HS-27A (cell line): ENCODE data around the gene HDDC2.

Experiments used
- DNase-seq: peaks from one replicate; pipeline ENCODE4 v3.0.0-alpha.2; 2012; ENCODE audit warnings: low read depth, missing footprints

The HDDC2 gene, protein sequence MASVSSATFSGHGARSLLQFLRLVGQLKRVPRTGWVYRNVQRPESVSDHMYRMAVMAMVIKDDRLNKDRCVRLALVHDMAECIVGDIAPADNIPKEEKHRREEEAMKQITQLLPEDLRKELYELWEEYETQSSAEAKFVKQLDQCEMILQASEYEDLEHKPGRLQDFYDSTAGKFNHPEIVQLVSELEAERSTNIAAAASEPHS

DNA sequence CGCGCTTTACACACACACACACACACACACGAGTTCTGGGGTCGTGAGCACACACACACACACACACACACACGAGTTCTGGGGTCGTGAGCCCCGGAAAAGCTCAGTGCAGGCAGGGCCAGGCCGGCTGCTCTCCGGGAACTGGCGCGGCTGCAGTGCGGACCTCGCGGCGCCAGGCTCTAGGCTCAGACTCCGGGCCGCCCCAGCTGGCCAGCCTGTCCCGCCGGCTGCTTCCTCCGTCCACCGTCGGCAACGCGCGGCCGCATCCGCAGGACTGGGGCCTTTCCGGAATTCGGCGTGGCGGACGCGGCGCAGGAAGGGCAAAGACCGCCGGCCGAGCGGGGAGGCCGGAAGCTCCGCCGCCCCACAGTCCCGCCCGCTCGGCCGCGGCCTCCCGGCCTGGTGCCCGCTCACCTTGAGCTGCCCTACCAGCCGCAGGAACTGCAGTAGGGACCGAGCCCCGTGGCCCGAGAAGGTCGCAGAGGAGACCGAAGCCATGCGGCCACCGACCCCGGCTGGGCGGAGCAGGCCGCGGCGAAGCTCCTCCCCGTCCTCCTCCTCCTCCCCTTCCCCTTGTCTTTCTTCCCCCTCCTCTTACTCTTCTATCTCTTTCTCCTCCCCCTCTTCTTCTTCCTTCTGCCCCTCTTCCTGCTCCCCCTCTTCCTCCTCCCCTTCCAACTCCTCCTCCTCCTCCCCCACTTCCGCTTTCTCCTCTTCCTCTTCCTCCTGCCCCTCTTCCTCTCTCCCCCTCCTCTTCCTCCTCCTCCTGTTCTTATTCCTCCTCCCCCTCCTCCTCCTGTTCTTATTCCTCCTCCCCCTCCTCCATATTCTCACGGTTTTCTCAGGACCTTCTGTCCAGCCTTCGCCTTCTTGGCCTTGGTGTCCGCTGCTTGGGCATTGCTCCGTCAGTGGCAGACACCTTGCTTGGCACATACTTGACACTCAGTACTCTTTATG lies at the start of gene HDDC2:
HDDC2 (minus strand) TSS at position 533 of the 957 bp plus-strand sequence; CDS start at position 498, 35 bp downstream.
- DNase-seq, result no peak

DNA sequence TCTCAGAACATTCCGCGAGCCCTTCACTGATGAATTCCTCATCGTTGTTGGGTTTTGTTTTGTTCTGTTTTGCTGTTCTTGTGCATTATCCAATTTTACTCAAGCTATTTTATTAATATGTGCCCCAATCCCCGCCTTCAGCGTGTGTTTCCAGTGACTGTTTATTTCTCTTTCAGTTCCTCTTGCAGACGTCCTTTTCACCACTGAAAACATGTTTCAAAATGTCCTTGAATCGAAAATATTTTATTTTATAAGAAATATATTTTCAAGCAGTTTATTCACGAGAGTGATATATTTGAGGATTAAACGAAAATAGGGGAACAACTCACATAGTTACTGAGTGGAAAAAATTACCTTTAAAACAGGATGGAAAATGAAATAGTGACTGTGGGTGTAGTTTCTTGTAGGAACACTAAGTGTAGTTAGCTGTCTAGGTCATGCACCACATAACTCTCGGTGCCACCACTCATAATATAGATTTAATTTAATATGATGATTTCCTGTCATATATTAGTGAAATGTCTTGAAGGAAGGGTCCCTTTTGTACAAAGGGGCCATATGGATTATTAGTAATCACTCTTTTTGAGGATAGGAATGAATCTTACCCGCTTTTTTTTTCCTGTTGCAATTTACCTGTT lies 45.3 kb upstream of the HDDC2 start:
- DNase-seq, result no peak

DNA sequence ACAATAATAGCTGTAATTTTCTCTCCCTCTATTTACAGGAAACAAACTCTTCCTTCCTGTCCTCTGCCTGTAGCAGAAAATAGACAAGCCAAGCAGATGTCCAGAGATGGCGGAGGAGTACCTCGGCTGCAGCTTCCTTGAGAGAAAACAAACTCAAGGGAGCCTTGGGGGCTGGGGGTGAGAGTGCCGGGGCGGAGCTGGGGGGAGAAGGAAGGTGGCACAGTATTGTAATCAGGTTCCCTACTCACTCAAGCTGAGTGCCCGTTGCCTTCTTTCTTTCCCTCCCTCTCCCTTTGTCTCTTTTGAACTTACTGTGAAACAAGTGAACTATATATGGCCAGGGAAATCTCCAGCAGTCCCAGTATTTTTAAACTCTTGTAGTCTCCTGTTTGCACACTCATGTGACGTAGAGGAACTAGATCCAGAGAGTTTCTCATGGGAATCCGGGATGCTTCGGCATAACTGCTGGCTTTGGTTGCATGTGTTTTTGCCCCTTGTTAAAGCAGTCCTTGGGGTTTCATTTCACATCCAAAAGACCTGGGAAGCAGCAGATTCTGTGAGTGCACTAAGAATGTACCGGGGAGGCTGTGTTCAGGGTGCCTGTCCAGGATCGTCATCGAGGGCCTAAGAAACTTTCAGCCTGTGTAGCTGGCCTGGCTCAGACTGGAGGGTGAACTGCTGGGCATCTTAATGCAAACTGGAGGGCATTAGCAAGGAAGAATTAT lies 44.6 kb upstream of the HDDC2 start:
- no peak for DNase-seq

DNA sequence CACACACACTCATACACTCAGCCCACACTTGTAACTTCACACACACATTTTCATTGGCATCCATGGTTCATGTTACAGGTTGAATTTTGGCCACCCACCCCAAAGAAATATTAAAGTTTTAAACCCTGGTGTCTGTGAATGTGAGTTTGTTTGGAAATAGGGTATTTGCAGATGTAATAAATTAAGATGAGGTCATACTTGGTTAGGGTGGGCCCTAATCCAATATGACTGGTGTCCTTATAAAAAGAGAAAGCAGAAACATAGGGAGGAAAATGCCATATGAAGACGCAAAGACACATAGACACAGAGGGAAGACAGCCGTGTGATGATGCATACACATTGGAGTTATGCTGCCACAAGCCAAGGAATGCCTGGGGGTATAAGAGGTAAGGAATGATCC lies 39.7 kb upstream of the HDDC2 start:
- DNase-seq, result no peak

DNA sequence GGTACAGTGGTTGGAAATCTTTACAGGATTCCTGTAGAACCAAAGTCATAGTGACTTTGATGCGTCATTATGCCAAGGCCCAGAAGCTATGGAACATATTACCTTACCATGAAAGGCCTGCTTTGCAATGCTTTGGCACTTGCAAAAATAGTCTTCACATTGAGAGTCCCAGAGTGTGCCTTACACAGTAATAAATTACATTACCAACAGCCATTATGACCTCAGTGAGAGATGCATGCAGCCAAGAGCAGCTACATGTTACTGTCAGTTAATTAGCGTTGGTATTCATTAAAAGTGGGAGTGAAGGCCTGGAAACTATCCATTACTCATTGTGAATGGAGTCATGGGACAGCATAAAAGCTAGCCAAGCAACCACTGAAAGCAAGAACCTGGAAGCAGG lies 39.2 kb upstream of the HDDC2 start:
- no peak for DNase-seq

DNA sequence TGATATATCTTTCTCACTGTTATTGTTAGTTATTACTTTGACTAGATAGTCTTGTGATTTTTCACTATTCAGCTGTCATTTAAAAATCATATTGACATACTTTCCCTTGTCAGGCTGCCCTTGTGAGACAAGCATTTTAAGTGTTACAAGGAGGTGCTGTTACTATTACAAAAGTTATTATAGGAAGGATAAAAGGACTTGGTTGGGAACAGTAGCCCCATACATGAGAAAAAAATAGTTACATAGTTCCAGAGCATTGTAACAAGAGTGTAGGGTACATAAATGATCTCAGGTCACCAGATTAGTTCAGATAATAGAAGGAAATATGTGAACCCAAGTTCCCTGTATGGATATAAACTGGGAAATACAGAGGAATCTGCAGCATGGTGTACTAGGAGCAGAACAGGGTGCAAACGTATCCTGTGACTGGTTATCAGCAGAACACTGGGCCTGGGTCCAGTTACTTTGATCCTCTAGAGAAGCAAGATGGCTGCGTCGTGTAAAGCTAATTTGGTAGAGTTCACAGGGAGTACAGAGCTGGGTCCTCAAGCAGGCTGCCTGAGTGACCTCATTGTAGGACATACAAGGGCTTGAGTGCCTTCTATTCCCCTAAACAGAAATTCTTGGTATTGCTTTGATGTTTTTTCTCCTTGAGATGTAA lies 38.5 kb upstream of the HDDC2 start:
- no peak for DNase-seq

DNA sequence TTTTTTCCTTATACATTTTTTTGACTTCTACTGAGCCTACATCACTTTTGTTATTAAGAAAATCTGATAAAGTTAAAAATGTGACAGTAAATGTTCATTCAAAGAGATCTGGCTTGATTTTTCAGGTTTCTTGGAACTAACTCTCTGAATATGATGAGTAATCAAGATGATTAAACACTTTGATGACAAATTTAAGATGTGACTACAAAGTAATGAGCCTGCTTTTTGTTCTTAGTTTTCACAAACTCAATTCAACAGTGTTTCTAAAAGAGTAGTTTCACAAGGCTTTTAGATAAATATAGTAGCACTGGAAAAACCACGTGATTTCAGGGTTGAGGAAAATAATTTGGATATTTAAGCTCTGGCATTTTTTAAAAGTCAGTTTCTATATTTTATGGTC lies 37.9 kb upstream of the HDDC2 start:
- DNase-seq, result no peak

DNA sequence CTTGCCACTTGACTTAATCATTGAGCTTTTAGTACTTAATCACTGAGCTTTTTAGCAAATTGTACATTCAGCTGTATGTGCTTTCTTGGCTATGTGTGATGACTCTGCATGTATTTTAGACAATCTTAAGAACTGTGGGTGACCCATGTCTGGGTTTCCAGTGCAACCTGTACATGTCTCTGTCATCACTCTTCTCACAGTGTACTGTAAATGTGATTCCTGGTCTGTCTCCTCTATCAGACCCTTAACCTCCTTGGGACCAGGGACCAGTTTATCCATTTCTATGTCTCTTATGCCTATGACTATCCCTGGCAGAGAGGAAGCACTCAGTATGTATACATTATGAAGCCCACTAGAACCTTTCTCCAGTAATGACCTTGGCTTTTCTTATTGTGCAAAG lies 36.6 kb upstream of the HDDC2 start:
- no peak for DNase-seq

DNA sequence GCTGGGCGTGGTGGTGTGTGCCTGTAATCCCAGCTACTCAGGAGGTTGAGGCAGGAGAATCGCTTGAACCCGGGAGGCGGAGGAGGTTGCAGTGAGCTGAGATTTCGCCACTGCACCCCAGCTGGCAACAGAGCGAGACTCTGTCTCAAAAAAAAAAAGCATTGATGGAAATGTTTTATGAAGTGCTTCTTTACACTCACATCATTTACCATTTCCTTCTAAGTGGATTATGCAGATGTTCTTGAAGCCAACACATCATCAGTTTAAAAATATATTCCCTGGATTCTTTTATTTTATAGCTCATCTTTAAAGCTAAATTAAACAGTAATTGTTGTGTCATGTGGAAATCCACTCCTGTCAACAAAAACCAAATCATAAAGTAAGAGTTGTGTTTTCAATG lies 35.9 kb upstream of the HDDC2 start:
- DNase-seq, result no peak

DNA sequence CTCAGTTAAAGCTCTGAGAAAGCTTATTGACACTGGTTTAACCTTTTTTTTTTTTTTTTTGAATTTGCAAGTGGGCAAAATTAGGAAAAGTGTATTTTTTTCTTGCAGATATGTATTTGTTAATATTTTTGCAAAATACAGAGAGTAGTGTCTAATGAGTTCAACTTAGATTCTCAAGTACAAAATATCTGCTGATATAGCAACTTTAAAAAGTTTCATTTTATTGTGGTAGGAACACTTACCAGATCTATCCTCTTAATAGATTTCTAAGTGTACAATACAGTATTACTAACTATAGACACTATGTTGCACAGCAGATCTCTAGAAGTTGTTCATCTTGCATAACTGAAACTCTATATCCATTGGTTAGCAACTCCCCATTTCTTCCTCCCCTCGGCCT lies 30.9 kb upstream of the HDDC2 start:
- DNase-seq, result no peak

DNA sequence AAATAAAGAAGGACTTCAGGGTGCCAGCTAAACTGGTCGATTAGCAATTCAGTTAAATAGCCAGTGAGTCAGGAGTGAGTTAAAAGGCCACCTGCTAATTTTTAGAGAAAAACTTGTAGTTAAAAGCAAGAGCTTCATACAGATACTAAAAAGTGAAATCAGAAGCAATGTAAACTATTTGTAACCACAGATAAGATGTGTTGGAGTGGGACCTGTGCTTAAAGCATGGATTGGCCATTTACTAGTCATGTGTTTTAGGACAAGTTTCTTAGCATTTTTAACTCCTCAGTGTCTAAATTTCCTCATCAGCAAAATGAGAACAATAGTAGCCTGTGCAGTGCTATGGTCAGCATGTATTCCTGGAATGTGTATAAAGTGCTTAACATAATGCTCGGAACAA lies 23.8 kb upstream of the HDDC2 start:
- DNase-seq, result no peak

DNA sequence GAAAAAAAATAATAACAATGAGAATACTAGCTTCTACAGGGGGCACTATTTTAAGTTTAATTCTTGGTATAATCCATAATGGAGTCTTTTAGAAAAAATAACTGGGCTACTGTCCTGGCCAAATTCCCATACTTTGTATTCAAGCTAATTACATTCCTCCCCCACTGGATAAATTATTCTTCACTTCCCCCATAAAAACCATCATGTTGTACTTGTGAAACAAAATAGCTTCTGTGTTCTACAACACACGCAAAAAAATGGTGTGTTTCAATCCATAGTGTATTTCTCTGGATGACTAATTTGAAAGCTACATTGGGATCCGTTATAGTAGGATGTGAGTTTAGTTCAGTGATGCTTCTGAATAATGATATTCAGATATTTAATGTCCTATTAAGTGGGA lies 21.6 kb upstream of the HDDC2 start:
- no peak for DNase-seq

DNA sequence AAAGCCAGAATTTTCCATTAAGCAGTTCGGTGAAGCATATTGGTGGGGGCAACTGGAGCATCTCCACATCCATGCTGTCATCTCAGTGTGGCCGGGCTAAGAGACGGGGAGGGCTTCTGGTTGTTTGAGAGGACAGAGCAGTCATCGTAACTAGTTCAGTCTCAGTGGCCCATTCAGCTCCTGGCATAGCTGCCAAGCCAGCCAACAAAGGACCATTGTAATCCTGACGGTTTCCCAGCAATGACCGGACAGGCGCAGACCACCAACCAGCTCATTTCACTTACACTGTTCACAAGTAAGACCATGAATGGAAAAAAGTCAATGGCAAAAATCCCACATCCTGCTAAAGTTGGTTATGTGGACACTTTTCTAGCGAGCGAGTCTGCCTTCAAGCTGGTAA lies 14.9 kb upstream of the HDDC2 start:
- no peak for DNase-seq

DNA sequence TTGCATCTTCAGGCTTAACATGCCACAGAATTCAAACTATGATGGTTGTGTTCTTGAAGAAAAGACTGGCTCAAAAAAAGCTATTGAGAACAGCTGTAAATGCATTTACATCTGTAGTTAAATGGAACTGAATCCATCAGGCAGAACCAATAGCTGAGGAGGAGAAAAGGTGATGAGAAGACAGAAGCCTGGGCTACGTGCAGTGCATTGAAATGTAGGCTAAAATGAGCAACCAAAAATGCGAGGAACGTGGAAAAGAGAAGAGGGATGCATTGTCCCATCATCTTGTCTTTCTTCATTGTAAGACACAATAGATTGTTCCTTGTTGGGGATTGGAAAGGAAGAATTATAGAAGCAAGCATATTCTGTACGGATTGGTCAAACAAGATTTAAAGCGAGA lies 13.8 kb upstream of the HDDC2 start:
- DNase-seq, result no peak

DNA sequence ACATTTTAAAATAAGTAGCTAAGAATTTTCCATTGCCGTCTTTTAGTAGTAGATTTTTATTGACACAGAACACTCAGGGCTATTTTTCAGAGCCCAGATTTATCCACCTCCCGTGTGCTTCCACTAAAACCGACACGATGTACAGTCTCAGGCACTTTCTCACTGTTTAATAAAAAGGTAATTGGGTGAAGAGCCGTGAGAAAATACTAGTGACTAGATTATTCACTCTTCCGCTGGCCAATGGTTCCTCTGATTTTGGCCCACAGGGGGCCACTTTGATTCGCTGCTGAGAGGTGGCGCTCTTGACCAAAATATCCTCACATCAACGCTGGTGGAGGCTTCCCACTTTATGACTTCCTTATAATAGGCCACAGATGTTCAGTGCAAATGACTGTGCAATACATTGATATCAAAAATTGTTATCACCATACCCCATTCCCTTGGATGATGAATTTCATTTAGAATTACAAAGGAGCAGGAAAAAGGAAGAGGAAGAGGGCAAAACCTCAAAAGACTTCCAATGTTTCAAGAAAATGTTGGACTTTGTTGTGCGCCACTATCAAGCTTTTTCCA lies 12.3 kb upstream of the HDDC2 start:
- no peak for DNase-seq

DNA sequence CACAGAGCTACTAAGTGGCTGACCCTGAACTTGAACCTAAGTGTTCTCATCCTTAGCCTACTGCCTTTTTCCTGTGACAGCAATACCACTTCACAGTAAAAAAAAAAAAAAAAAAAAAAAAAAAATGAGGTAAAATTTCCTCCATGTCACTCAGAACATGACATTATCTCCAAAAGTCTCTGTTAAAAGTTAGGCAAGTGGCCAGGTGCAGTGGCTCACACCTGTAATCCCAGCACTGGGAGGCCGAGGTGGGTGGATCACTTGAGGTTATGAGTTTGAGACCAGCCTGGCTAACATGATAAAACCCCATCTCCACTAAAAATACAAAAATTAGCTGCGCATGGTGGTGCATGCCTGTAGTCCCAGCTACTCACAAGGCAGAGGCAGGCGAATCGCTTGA lies 11.2 kb upstream of the HDDC2 start:
- no peak for DNase-seq

DNA sequence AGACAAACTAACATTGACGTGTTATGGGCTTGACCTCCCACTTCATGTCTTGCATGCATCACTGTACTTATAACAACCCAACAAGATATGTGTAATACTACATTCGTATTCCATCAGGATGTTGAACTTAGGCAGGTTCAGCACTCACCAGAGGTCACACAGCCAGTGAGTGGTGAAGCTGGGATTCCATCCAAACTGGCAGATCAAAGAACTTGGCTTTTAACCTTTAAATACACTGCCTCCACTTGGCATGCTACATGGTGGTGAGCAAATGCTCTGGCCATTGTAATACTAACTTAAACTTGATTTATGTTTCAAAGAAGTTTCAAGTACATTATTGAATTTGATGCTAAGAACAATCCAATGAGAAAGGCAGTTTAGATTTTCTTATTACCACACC lies 10.7 kb upstream of the HDDC2 start:
- DNase-seq, result no peak

DNA sequence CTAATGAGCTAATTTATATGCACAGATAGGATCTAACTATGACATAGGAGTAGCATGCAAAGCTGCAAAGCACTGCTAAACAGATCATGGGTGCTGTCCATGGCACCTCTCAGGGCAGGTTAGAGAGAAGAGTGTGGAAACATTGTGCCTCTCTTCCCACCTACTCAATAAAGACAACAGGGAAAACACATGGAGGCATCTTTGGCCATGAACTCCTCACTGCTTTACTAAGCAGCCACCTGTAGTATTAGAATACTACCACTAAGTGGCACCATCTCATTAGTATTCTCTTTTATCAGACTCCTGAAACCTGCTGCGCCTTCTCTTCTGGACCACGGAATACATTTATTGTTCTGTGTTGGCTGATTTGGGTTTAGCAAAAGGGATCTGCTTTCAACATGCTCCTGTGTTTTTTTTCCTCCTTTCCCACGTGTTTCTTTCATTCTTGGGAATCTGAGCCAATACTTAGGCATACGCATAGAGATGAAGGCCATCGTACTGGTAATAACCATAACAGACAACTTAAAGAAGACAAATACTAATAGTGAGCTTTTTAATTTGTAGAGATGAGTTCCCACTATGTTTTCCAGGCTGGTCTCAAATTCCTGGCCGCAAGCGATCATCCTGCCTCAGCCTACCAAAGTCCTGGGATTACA lies 9.4 kb upstream of the HDDC2 start:
- DNase-seq, result no peak

DNA sequence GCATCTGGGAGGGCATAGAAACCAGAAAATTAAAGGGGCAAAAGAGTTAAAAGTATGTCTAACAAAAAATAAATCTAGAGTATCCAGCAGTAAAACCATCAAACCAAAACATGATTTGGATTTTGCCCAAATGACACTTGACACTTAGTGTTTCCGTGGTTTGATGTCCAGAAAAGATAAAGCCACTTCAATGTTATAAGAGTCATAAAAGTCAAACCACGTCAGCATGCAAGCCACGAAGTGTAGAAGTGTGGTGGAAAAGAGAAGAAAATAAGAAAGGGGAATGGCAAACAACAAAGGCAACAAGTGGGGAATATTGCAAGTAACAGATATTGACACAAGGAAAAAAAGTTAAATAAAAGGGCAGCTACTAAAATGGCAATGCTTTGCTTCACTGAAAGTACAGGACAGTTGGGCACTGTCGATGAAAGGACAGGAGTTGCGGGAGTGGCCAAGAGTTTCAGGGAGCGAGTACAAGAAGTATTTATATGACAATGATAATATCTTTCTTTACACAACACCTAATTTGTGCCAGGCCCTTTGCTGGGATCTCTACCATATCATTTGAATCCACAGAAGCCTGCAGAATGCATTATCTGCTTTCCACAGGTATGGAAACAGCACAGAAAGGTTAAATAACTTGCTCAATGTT lies 6.3 kb upstream of the HDDC2 start:
- no peak for DNase-seq

DNA sequence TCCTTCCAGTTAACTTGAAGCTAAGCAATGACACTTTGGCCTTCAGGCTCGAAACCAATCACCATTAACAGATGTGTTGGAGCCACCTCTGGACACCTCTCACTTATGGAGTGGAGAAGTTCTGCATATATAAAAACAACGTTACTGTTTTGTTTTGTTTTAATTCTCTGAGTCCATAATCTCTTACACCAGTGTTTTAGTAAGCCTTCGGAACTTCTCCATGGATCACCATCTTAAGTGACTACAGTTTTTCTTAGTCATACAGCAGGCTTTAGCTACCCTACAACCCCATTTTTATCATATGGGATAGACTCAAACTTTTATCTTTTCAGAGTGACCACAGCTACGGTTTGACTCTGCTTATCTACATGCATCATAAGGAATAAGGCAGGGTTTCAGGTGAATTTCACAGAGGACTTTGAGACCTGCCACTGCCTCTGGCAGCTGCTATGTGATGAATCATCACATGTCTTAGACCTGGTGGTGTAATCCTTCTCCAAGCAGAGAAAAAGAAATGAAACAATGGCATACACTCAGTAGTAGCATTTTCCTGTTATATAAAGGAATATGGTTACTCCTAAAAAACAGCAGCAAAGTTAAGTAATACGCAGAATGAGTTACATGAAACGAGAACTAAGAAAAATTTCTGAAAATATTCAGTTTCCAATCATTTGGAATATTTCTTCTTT lies 5.5 kb upstream of the HDDC2 start:
- DNase-seq, result no peak
